Measurements from ENCODE around the gene DNM3. TPM values are rescaled to one million over a fixed set of nuclear protein-coding genes. Genes with fewer than 3 reads are reported as not detected.

The DNM3 gene
- total and polyA plus RNA-seq, 2 of the 8 experiments (the other 6 are each of a cell fraction or from before 2014, with no cell fraction given) = 2.0 to 8.5 TPM

DNA sequence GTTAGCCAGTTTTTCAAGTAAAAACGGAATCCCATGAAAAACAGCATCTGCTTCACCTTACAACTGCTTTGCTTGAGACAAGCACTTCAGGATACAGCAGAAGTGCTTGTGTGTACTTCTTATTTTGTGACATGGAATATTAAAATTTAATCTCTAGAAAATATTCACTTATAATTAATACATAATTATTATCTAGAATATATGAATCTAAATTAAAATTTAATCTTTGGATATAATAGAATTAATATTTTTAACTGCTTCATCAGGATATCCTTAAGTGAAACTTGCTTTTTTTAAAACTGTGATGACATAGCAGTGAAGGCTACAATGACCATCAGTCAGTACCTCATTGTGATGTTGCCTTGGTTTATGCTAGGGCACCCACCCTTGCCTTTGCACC is 430.8 kb downstream of the DNM3 start:
- H2BK15ac ChIP-seq (ENCODE audit: low read length) = no peak overlapping the region
- H3K9me3 ChIP-seq (ENCODE audit: insufficient read depth in 2 of 2, low read depth in 1 of 2, low read length in 1 of 2) = no peaks in the 10 kb centered on the region
- no peak overlapping the region for H3K56ac ChIP-seq (replicated peaks; ENCODE audit: insufficient read length, low read depth, low read length)
- H3K18ac ChIP-seq (ENCODE audit: extremely low read depth, low read length) = no peak overlapping the region
- no peak overlapping the region for H3K14ac ChIP-seq (ENCODE audit: insufficient read length)
- H3K27ac ChIP-seq (ENCODE audit: low read depth, low read length) = no peak overlapping the region
- no peak overlapping the region for H3K4ac ChIP-seq (replicated peaks; ENCODE audit: insufficient read length, low read depth, low read length)
- H2AK5ac ChIP-seq (ENCODE audit: low read depth, low read length) = no peak overlapping the region
- H3K27me3 ChIP-seq (replicated peaks in 1 of 4; ENCODE audit: control insufficient read depth in 3 of 4, extremely low read depth in 1 of 4, insufficient read depth in 3 of 4, low read length in 3 of 4) = no peaks in the 10 kb centered on the region
- H3K36me3 ChIP-seq (ENCODE audit: control insufficient read depth in 2 of 4, insufficient read depth in 4 of 4, low read length in 3 of 4) = no peaks in the 10 kb centered on the region
- H3K79me1 ChIP-seq (ENCODE audit: low read depth, low read length) = no peaks in the 10 kb centered on the region
- 0% methylated on average over 1 of the region's 1 CpG; no CpG with 5 or more reads in 1 of the 2 experiments for WGBS, 2 experiments (ENCODE audit: extremely low coverage in 1 of 2, insufficient coverage in 1 of 2, insufficient read length in 1 of 2, insufficient replicate concordance in 2 of 2, low coverage in 1 of 2, low lambda C conversion rate in 2 of 2, missing lambda C conversion rate in 1 of 2)
- H3K9ac ChIP-seq (replicated peaks in 1 of 4; ENCODE audit: extremely low read depth in 1 of 4, low read depth in 3 of 4, low read length in 3 of 4) = no peak overlapping the region
- no peak overlapping the region for H2BK120ac ChIP-seq (replicated peaks; ENCODE audit: low read depth, low read length)
- no peak overlapping the region for H3K23ac ChIP-seq (ENCODE audit: insufficient read length)
- no peak overlapping the region for H2BK12ac ChIP-seq (ENCODE audit: low read depth, low read length)
- no peaks in the 10 kb centered on the region for H3K23me2 ChIP-seq (ENCODE audit: low read depth, low read length)
- ChIA-PET POLR2A (ENCODE audit: partially characterized antibody) (no interaction called here), CTCF (ENCODE audit: partially characterized antibody) (no interaction called here)
- no peak overlapping the region for H3K4me2 ChIP-seq (ENCODE audit: insufficient read depth in 1 of 2, low read depth in 2 of 2, low read length in 2 of 2)
- FAIRE-seq = no peak
- no peaks in the 10 kb centered on the region for H3K79me2 ChIP-seq (ENCODE audit: control insufficient read depth in 1 of 2, insufficient read depth in 2 of 2, low read length in 2 of 2)
- no peaks in the 10 kb centered on the region for H4K20me1 ChIP-seq (replicated peaks in 1 of 2; ENCODE audit: control insufficient read depth in 1 of 2, insufficient read depth in 2 of 2, low read length in 2 of 2)
- H4K5ac ChIP-seq (ENCODE audit: insufficient read length, low read depth, low read length) = no peak overlapping the region
- no peak for TF ChIP-seq CEBPB (IDR thresholded peaks at IDR 0.05; ENCODE audit: low read depth, low read length)
- TF ChIP-seq, protein P1, sequence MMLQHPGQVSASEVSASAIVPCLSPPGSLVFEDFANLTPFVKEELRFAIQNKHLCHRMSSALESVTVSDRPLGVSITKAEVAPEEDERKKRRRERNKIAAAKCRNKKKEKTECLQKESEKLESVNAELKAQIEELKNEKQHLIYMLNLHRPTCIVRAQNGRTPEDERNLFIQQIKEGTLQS (IDR thresholded peaks at IDR 0.05; ENCODE audit: insufficient read depth, low read depth, low read length) = no peak
- no peak for TF ChIP-seq GTF2F1 (IDR thresholded peaks at IDR 0.05; ENCODE audit: borderline replicate concordance, low read depth, low read length)
- TF ChIP-seq, protein P2, sequence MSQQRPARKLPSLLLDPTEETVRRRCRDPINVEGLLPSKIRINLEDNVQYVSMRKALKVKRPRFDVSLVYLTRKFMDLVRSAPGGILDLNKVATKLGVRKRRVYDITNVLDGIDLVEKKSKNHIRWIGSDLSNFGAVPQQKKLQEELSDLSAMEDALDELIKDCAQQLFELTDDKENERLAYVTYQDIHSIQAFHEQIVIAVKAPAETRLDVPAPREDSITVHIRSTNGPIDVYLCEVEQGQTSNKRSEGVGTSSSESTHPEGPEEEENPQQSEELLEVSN (IDR thresholded peaks at IDR 0.05) = no peak
- no peak for TF ChIP-seq CBX8 (IDR thresholded peaks at IDR 0.05; ENCODE audit: borderline replicate concordance, low read depth, low read length)
- no peak for TF ChIP-seq SP2 (IDR thresholded peaks at IDR 0.05; ENCODE audit: low read length)
- no peak for TF ChIP-seq TCF12 (IDR thresholded peaks at IDR 0.05; ENCODE audit: low read depth, low read length)
- TF ChIP-seq BCL11A (IDR thresholded peaks at IDR 0.05; ENCODE audit: low read depth in 2 of 2, low read length in 2 of 2) = no peak
- TF ChIP-seq SRF (IDR thresholded peaks at IDR 0.05; ENCODE audit: low read depth, low read length) = no peak
- no peak for TF ChIP-seq NRF1 (IDR thresholded peaks at IDR 0.05; ENCODE audit: low read depth, low read length)
- no peak for TF ChIP-seq HDAC6 (IDR thresholded peaks at IDR 0.05; ENCODE audit: low read depth, low read length)
- no peak for TF ChIP-seq SP4 (IDR thresholded peaks at IDR 0.05; ENCODE audit: low read length)
- TF ChIP-seq ZNF274 (IDR thresholded peaks at IDR 0.05; ENCODE audit: borderline replicate concordance, extremely low read depth, low read length) = no peak
- peaks cover 0 to under 1% (median 0%) of the 10 kb centered on the region in 4 experiments; a peak in 2 of 7 replicates for H3K4me1 ChIP-seq (replicated peaks in 1 of 4; ENCODE audit: control insufficient read depth in 3 of 4, insufficient read depth in 4 of 4, low read length in 3 of 4)
- H2AFZ ChIP-seq (ENCODE audit: low read length) = no peak overlapping the region
- no peak overlapping the region for H4K91ac ChIP-seq (replicated peaks; ENCODE audit: insufficient read length, low read length)
- no peak for DNase-seq (ENCODE audit: low read depth in 1 of 2, low spot score in 2 of 2)
- no peak overlapping the region for H2BK5ac ChIP-seq (ENCODE audit: low read depth, low read length)
- H2BK20ac ChIP-seq (ENCODE audit: low read length) = no peak overlapping the region
- no peak overlapping the region for H3K4me3 ChIP-seq (ENCODE audit: extremely low read depth in 1 of 4, insufficient read depth in 2 of 4, low read depth in 3 of 4, low read length in 4 of 4)
- no peak overlapping the region for H4K8ac ChIP-seq (ENCODE audit: extremely low read depth, insufficient read depth, low read length)

All from H1 (cell line).